ENCODE data around the gene IFRD1.

The IFRD1 gene

GRCh38 chr7:112459645-112460044 is 9.4 kb downstream of the IFRD1 start:
- TF ChIP-seq TEAD4 (IDR thresholded peaks at IDR 0.05): no peak
- TF ChIP-seq YY1 (IDR thresholded peaks at IDR 0.05; ENCODE audit: low read depth): no peak
- TF ChIP-seq TAF1 (IDR thresholded peaks at IDR 0.05; ENCODE audit: low read depth): no peak
- TF ChIP-seq, protein P1, sequence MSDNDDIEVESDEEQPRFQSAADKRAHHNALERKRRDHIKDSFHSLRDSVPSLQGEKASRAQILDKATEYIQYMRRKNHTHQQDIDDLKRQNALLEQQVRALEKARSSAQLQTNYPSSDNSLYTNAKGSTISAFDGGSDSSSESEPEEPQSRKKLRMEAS (IDR thresholded peaks at IDR 0.05): no peak
- TF ChIP-seq EP300 (IDR thresholded peaks at IDR 0.05; ENCODE audit: borderline replicate concordance): no peak
- no peak for TF ChIP-seq FOXM1 (IDR thresholded peaks at IDR 0.05; ENCODE audit: borderline replicate concordance, low read depth)
- no peak for TF ChIP-seq EGR1 (IDR thresholded peaks at IDR 0.05)

DNA sequence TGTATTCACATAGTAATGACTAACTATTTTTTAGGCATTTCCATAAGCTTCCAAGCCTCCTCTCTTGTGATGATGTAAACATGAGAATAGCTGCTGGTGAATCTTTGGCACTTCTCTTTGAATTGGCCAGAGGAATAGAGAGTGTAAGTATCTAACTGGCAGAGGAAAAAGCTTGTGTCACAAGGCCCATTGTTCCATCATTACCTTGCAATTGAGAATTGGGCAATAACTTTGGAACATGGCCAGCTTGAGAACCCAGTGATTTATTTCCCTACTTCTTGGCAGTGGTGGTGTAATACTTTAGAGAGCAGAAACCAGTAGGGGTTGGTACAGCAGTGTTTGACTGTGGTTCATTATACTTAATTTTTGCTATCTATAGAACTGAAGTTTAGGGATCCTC is 12.0 kb downstream of the IFRD1 start:
- TF ChIP-seq EGR1 (IDR thresholded peaks at IDR 0.05) (no peak), RAD21 (IDR thresholded peaks at IDR 0.05; ENCODE audit: low read depth) (no peak), REST (IDR thresholded peaks at IDR 0.05; ENCODE audit: low read depth) (no peak), TAF1 (IDR thresholded peaks at IDR 0.05; ENCODE audit: low read depth) (no peak), NFIC (IDR thresholded peaks at IDR 0.05) (peak; percentile 97), CREB1 (IDR thresholded peaks at IDR 0.05; ENCODE audit: low read depth) (no peak), USF1 (IDR thresholded peaks at IDR 0.05) (0 out of 2 replicates have a peak, but pooled peaks have one; percentile 41), CEBPB (IDR thresholded peaks at IDR 0.05) (peak; percentile 100), YY1 (IDR thresholded peaks at IDR 0.05; ENCODE audit: low read depth) (no peak), TCF12 (IDR thresholded peaks at IDR 0.05; ENCODE audit: low read depth) (peak; percentile 68), EP300 (IDR thresholded peaks at IDR 0.05; ENCODE audit: borderline replicate concordance) (peak; percentile 54; the same call in 1 of the 2 replicates), TEAD4 (IDR thresholded peaks at IDR 0.05) (peak; percentile 50; the same call in 1 of the 2 replicates), FOXM1 (IDR thresholded peaks at IDR 0.05; ENCODE audit: borderline replicate concordance, low read depth) (no peak; the same call in 1 of the 2 replicates), ZBTB7A (IDR thresholded peaks at IDR 0.05; ENCODE audit: low read depth) (no peak)
- TF ChIP-seq, protein P1 (IDR thresholded peaks at IDR 0.05): peak; percentile 36; the same call in 1 of the 2 replicates

DNA sequence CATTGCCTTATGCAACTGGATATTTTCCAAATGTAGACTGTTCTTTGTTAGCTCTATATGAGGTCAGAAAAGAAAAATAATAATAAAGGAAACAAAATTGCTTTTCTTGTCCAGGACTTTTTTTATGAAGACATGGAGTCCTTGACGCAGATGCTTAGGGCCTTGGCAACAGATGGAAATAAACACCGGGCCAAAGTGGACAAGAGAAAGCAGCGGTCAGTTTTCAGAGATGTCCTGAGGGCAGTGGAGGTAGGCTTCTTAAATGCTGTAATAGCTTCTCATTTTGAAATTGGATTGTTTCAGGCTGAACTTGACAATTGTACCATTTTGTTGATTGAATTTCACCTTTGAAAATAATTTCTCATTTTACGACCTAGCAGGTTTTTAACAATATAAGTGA is 17.6 kb downstream of the IFRD1 start:
- no peak for TF ChIP-seq TEAD4 (IDR thresholded peaks at IDR 0.05)
- TF ChIP-seq CREB1 (IDR thresholded peaks at IDR 0.05; ENCODE audit: low read depth): no peak
- no peak for TF ChIP-seq CEBPB (IDR thresholded peaks at IDR 0.05)
- no peak for TF ChIP-seq TAF1 (IDR thresholded peaks at IDR 0.05; ENCODE audit: low read depth)
- no peak for TF ChIP-seq NFIC (IDR thresholded peaks at IDR 0.05)
- no peak for TF ChIP-seq EP300 (IDR thresholded peaks at IDR 0.05; ENCODE audit: borderline replicate concordance)
- no peak for TF ChIP-seq TCF12 (IDR thresholded peaks at IDR 0.05; ENCODE audit: low read depth)

DNA sequence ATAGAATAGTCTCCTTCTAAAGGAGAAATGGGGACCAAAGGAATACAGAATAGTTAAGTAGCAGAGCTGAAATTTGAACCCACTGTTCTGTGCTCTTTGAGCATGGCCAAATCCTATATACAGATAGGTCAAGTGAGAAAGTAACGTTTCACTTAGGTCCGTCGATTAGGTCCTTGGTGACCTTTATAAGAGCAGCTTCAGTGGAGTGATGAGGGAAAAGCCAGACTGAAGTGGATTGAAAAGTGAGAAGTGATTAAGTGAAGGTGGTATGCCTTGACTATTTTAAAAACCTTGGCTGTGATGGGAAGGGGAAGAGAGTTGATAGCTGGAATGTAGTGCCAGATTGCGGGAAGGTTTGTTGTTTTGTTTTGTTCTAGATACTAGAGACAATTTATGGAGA is 19.9 kb downstream of the IFRD1 start:
- TF ChIP-seq TEAD4 (IDR thresholded peaks at IDR 0.05) (no peak), CEBPB (IDR thresholded peaks at IDR 0.05) (no peak), NFIC (IDR thresholded peaks at IDR 0.05) (no peak), EGR1 (IDR thresholded peaks at IDR 0.05) (no peak), REST (IDR thresholded peaks at IDR 0.05; ENCODE audit: low read depth) (no peak), TAF1 (IDR thresholded peaks at IDR 0.05; ENCODE audit: low read depth) (no peak), USF1 (IDR thresholded peaks at IDR 0.05) (no peak), ZBTB7A (IDR thresholded peaks at IDR 0.05; ENCODE audit: low read depth) (no peak), RAD21 (IDR thresholded peaks at IDR 0.05; ENCODE audit: low read depth) (no peak), FOXM1 (IDR thresholded peaks at IDR 0.05; ENCODE audit: borderline replicate concordance, low read depth) (no peak), CREB1 (IDR thresholded peaks at IDR 0.05; ENCODE audit: low read depth) (no peak)

- TF ChIP-seq CREB1 (IDR thresholded peaks at IDR 0.05; ENCODE audit: low read depth): no peak
- no peak for TF ChIP-seq CEBPB (IDR thresholded peaks at IDR 0.05)
- no peak for TF ChIP-seq USF1 (IDR thresholded peaks at IDR 0.05)
- TF ChIP-seq RAD21 (IDR thresholded peaks at IDR 0.05; ENCODE audit: low read depth): no peak
- no peak for TF ChIP-seq ZBTB7A (IDR thresholded peaks at IDR 0.05; ENCODE audit: low read depth)
- no peak for TF ChIP-seq EGR1 (IDR thresholded peaks at IDR 0.05)
- no peak for TF ChIP-seq TCF12 (IDR thresholded peaks at IDR 0.05; ENCODE audit: low read depth)
- no peak for TF ChIP-seq TEAD4 (IDR thresholded peaks at IDR 0.05)
Measured at GRCh38 chr7:112476390-112477052, 26.3 kb downstream of the IFRD1 start.
